HL-60 (cell line): Measurements from ENCODE around the gene TMEFF2.
"Not testable (repeated sequence)": the region's sequence is repeated elsewhere in the genome, so short reads cannot be mapped to it uniquely, and the experiment has no call there.

Experiments
- DNase-seq, 2 experiments: peaks; one replicate each; pipeline ENCODE4 v3.0.0-alpha.2; 2010 to 2020; ENCODE audit warnings: low read depth in 1 of 2, low spot score in 1 of 2
- H3K27ac ChIP-seq: fragments of 250-450 bp; sonication (Bioruptor Pico); replicated peaks from 2 replicates; pipeline ENCODE4 v1.5.1; 2020; ENCODE audit warnings: mild to moderate bottlenecking, moderate library complexity
- H3K27me3 ChIP-seq: fragments of 250-450 bp; sonication (Bioruptor Pico); 2 replicates; pipeline ENCODE4 v1.5.1; 2021; ENCODE audit warnings: mild to moderate bottlenecking, moderate library complexity; ENCODE audit not compliant: insufficient read depth, poor library complexity, severe bottlenecking
- H3K4me3 ChIP-seq: replicated peaks from 2 replicates; pipeline ENCODE4 v1.5.1; 2011; ENCODE audit warnings: mild to moderate bottlenecking, control low read depth, low read length; ENCODE audit not compliant: insufficient read depth
- GABPA ChIP-seq: IDR thresholded peaks from 2 replicates; pipeline ENCODE4 v1.6.1; 2012; ENCODE audit warnings: low read depth
- POLR2AphosphoS5 ChIP-seq: IDR thresholded peaks from 2 replicates; pipeline ENCODE4 v1.6.1; 2012; ENCODE audit warnings: low read depth
- SPI1 ChIP-seq: IDR thresholded peaks from 2 replicates; pipeline ENCODE4 v1.6.1; 2012; ENCODE audit warnings: low read depth, mild to moderate bottlenecking, borderline replicate concordance
- TF ChIP-seq, protein P1 (sequence below): IDR thresholded peaks from 2 replicates; pipeline ENCODE4 v1.6.1; 2012; ENCODE audit warnings: low read depth; ENCODE audit not compliant: insufficient replicate concordance
- TF ChIP-seq, protein P2 (sequence below): IDR thresholded peaks from one replicate; pipeline ENCODE4 v1.5.1; 2011; ENCODE audit warnings: low read length, control low read depth, inconsistent platforms; ENCODE audit not compliant: insufficient read depth

TMEFF2 gene

DNA sequence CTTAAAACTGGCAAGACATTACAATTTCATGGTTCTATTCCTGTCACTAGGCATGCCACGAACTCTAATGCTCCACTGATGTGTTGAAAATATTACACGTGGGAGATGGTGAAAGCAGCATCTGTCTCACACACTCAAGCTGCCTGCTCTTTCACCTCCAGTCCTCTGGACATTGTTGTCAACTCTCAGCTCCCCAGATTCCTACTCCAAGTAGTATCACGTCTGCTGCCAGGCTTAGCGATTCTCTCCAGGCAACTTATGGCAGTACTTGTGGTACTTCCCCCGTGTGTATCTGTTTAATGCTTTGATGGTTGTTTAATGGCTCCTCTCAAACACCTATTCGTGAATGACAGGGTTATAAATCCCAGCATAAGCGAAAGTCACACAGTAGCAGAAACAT lies 103.8 kb downstream of the TMEFF2 start:
- no peaks in the 10 kb centered on the region for H3K27me3 ChIP-seq
- no peak overlapping the region for H3K4me3 ChIP-seq
- no peak for DNase-seq
- H3K27ac ChIP-seq: no peak overlapping the region
- TF ChIP-seq GABPA (no peak), SPI1 (no peak), POLR2AphosphoS5 (no peak)
- TF ChIP-seq, protein P1, sequence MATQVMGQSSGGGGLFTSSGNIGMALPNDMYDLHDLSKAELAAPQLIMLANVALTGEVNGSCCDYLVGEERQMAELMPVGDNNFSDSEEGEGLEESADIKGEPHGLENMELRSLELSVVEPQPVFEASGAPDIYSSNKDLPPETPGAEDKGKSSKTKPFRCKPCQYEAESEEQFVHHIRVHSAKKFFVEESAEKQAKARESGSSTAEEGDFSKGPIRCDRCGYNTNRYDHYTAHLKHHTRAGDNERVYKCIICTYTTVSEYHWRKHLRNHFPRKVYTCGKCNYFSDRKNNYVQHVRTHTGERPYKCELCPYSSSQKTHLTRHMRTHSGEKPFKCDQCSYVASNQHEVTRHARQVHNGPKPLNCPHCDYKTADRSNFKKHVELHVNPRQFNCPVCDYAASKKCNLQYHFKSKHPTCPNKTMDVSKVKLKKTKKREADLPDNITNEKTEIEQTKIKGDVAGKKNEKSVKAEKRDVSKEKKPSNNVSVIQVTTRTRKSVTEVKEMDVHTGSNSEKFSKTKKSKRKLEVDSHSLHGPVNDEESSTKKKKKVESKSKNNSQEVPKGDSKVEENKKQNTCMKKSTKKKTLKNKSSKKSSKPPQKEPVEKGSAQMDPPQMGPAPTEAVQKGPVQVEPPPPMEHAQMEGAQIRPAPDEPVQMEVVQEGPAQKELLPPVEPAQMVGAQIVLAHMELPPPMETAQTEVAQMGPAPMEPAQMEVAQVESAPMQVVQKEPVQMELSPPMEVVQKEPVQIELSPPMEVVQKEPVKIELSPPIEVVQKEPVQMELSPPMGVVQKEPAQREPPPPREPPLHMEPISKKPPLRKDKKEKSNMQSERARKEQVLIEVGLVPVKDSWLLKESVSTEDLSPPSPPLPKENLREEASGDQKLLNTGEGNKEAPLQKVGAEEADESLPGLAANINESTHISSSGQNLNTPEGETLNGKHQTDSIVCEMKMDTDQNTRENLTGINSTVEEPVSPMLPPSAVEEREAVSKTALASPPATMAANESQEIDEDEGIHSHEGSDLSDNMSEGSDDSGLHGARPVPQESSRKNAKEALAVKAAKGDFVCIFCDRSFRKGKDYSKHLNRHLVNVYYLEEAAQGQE: no peak
- TF ChIP-seq, protein P2, sequence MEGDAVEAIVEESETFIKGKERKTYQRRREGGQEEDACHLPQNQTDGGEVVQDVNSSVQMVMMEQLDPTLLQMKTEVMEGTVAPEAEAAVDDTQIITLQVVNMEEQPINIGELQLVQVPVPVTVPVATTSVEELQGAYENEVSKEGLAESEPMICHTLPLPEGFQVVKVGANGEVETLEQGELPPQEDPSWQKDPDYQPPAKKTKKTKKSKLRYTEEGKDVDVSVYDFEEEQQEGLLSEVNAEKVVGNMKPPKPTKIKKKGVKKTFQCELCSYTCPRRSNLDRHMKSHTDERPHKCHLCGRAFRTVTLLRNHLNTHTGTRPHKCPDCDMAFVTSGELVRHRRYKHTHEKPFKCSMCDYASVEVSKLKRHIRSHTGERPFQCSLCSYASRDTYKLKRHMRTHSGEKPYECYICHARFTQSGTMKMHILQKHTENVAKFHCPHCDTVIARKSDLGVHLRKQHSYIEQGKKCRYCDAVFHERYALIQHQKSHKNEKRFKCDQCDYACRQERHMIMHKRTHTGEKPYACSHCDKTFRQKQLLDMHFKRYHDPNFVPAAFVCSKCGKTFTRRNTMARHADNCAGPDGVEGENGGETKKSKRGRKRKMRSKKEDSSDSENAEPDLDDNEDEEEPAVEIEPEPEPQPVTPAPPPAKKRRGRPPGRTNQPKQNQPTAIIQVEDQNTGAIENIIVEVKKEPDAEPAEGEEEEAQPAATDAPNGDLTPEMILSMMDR: no peak

DNA sequence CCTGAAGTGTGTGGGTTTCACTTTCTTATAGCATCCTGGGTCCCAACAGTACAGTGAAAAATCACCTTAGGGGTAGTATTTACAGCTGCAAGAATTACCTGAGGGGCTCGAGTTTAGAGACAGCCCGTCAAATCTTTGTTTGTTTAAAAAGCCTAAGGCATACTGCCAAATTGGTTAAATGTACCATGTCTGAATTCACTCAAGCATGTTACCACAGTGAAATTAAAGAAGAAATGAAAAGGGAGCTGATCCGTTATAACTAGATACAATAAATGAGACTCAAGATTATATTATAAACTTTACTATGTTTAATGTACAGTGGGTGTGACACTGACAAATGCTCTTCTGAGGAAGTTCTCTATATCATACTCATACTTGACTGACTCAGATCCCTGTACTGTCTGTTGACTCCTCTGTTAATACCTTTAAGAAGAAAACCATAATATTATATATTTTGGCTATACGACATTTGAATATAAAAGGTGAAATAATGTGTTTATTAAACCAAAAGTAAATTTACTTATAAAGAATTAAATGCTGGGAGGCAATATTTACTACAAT lies 107.3 kb downstream of the TMEFF2 start:
- Histone ChIP-seq H3K4me3 (no peak overlapping the region), H3K27ac (no peak overlapping the region), H3K27me3 (no peaks in the 10 kb centered on the region)
- DNase-seq: no peak
- TF ChIP-seq SPI1 (no peak), GABPA (no peak), POLR2AphosphoS5 (no peak)
- TF ChIP-seq, protein P1: no peak
- TF ChIP-seq, protein P2: no peak

DNA sequence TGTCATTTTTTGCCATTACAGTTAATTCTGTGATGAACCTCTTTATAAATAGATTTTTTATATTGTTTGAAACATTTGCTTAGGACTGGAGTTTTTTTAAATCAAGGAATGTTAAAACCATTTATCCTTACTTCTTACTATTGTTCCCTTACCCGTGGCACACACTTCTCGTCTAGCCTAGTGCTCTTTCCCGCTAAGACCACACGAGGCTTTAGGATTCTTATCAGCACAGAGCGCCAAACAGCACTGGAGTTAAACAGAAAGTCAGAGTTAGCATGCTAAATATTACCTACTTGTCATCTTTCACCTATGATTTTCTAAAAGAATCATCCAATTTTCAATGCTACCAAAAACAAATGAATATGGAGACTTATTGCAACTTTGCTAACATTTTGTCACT lies 112.6 kb downstream of the TMEFF2 start:
- Histone ChIP-seq H3K27me3 (no peaks in the 10 kb centered on the region), H3K27ac (no peak overlapping the region), H3K4me3 (no peak overlapping the region)
- no peak for DNase-seq
- TF ChIP-seq, protein P2: no peak
- TF ChIP-seq GABPA (no peak), SPI1 (no peak), POLR2AphosphoS5 (no peak)
- TF ChIP-seq, protein P1: no peak

DNA sequence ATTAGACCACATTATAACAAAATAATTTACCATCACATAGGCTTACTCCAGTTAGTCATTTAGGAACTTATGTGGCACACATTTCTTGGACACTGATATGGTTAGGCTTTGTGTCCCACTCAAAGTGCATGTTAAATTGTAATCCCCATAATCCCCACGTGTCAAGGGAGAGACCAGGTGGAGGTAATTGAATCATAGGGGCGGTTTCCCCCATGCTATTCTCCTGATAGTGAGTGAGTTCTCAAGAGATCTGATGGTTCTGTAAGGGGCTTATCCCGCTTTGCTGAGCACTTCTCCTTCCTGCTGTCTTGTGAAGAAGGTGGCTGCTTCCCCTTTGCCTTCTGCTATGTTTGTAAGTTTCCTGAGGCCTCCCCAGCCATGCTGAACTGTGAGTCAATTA lies 114.6 kb downstream of the TMEFF2 start:
- DNase-seq, H3K27me3 ChIP-seq, H3K4me3 ChIP-seq, H3K27ac ChIP-seq: not testable (repeated sequence)
